Adrenal gland (tissue), 12 donors: Measurements from ENCODE around the gene AARSD1. TPM values are rescaled to one million over a fixed set of nuclear protein-coding genes. Genes with fewer than 3 reads are reported as not detected.
A peak's percentile ranks its signal among the peaks of the same experiment; 100 is the strongest.
"Not testable (repeated sequence)": the region's sequence is repeated elsewhere in the genome, so short reads cannot be mapped to it uniquely, and the experiment has no call there.

Experiments used
- DNase-seq, 7 donors: peaks; one replicate each; pipeline ENCODE4 v3.0.0-alpha.2; 2019 to 2020
- H3K27ac ChIP-seq, 5 donors: fragments of 200-600 bp; sonication (generic) in 4 of 5; 1 replicate in 3 of 5; 2 replicates in 2 of 5; pipeline versions ENCODE4 v1.5.1 to v1.8.0; 2016 to 2020; ENCODE audit warnings: mild to moderate bottlenecking in 1 of 5
- H3K27me3 ChIP-seq: fragments of 200-600 bp; 2 replicates; pipeline ENCODE4 v1.8.0; 2021
- H3K36me3 ChIP-seq, 2 donors: fragments of 200-600 bp; replicated peaks in 1 of 2; 1 replicate in 1 of 2; 2 replicates in 1 of 2; pipeline versions ENCODE4 v1.5.1 to v1.8.0; 2018 to 2022
- H3K4me1 ChIP-seq, 2 donors: fragments of 200-600 bp; replicated peaks in 1 of 2; 1 replicate in 1 of 2; 2 replicates in 1 of 2; pipeline versions ENCODE4 v1.5.1 to v1.8.0; 2018 to 2021
- H3K4me3 ChIP-seq, 4 donors: fragments of 200-600 bp; sonication (generic) in 3 of 4; one replicate each; pipeline ENCODE4 v1.5.1; 2016 to 2018
- H3K9me3 ChIP-seq, 3 donors: fragments of 200-600 bp; sonication (generic) in 1 of 3; replicated peaks in 1 of 3; 1 replicate in 2 of 3; 2 replicates in 1 of 3; pipeline versions ENCODE4 v1.5.1 to v1.8.0; 2016 to 2021
- POLR2A ChIP-seq, 2 donors: fragments of 450-650 bp; IDR thresholded peaks; one replicate each; pipeline ENCODE4 v1.6.1; 2017; ENCODE audit warnings: antibody characterized with exemption in 2 of 2, mild to moderate bottlenecking in 2 of 2, moderate library complexity in 1 of 2
- WGBS, 4 donors: extraction: QIAGEN DNeasy Blood & Tissue Kit in 2 of 4; methylation state at CpG; one replicate each; pipeline versions ENCODE4 v1.1.5 to v1.1.7; 2013 to 2017; 5-methylcytosine and 5-hydroxymethylcytosine counted together
- intact Hi-C, 2 donors: fragments of 100-400 bp; cut with DNase I; formaldehyde crosslinking; loops; one replicate each; pipeline versions ENCODE4 v1.14.1 to v1.15.0; 2022 to 2023
- polyA plus RNA-seq, 3 donors: library from polyadenylated mRNA; stranded (reverse); fragments of 200-250 nt in 2 of 3; fragments of 350-450 nt in 1 of 3; fragmentation: Illumina TruSeq in 1 of 3; extraction: RNeasy Lipid Tissue Mini Kit (QIAGEN cat#74804) in 1 of 3; gene quantifications; one replicate each; pipeline ENCODE4 v1.2.3, GENCODE V29; 2013 to 2014
- total RNA-seq, 9 donors: library from RNA; depleted of rRNA in 4 of 9; stranded (reverse); fragments of >200 nt in 4 of 9; fragments of 120-200 nt in 1 of 9; fragmentation: NEBNext Ultra II Directional in 1 of 9; extraction: Animal tissue kit (Norgen Biotek cat#: 25700) in 1 of 9; gene quantifications; one replicate each; pipeline versions ENCODE4 v1.1.0 to v1.2.4, GENCODE V29; 2013 to 2023
- TF ChIP-seq, protein P1 (sequence below), 6 experiments: fragments of 450-650 bp in 4 of 6; fragments of 200-600 bp in 2 of 6; sonication (generic) in 1 of 6; IDR thresholded peaks; 1 replicate in 5 of 6; 2 replicates in 1 of 6; pipeline versions ENCODE4 v1.5.1 to v1.8.0; 2016 to 2021; ENCODE audit warnings: antibody characterized with exemption in 6 of 6, mild to moderate bottlenecking in 2 of 6, moderate library complexity in 1 of 6
- donor health status: healthy with polysubstance abuse.
- donor health status: Bipolar disorder and iron deficiency.
- donor health status: DM: yes; HTN: yes; CAD: no.
- donor health status: DM: no; HTN: no; CAD: no.
- donor health status: DM: no; HTN: no; CAD: no.
- donor health status: DM: yes; HTN: yes; CAD: no.

Gene AARSD1
- total and polyA plus RNA-seq, 12 donors = 16.4 to 206 (median 35.4) TPM

DNA sequence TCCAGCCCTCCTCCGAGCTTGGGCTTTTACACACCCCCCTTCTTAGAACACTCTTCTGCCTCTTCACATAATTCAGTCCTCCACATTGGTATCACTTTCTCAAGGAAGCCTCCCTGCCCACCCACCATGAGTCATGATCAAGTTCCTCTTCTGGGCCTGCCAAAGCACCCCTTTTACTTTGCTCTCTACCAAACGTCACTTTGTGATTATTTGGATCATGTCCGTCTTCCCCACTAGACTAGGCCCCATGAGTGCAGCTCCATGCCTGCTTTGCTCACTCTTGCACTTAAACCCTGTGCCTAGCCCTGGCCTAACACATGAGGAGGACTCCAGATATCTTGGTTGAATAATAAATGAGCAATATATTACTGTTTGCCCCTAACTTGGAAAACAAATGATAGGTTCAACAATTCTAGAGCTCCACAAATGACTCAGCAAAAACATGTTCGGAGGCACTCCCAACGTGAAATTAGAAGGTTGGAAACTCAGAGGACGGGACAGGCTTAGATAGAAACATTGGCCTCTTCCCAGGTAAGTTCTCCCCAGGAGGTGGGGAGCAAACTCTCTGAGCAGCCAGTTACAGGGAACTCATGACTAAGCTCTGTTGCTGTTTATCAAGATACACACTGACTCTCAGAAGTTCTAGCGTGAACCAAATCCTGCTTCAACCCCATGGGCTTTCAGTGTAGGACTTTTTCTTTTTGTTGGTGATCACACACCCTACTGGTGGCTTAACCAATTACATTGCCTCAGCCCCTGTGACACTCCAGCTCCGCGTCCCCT, 35.3 kb downstream of the AARSD1 start:
- intact Hi-C loops = no loop called here
- WGBS, 4 donors = 43 to 51% (median 47%) methylated on average over 9 of the region's 9 CpGs
- TF ChIP-seq, protein P1, sequence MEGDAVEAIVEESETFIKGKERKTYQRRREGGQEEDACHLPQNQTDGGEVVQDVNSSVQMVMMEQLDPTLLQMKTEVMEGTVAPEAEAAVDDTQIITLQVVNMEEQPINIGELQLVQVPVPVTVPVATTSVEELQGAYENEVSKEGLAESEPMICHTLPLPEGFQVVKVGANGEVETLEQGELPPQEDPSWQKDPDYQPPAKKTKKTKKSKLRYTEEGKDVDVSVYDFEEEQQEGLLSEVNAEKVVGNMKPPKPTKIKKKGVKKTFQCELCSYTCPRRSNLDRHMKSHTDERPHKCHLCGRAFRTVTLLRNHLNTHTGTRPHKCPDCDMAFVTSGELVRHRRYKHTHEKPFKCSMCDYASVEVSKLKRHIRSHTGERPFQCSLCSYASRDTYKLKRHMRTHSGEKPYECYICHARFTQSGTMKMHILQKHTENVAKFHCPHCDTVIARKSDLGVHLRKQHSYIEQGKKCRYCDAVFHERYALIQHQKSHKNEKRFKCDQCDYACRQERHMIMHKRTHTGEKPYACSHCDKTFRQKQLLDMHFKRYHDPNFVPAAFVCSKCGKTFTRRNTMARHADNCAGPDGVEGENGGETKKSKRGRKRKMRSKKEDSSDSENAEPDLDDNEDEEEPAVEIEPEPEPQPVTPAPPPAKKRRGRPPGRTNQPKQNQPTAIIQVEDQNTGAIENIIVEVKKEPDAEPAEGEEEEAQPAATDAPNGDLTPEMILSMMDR (IDR thresholded peaks at IDR 0.05) = peak in 5 of 6 experiments; percentile 56 to 73 (median 63)
- no peak for TF ChIP-seq POLR2A (IDR thresholded peaks at IDR 0.05)
- H3K9me3 ChIP-seq = no peaks in the 10 kb centered on the region
- peak; percentile 23 to 65 (median 47) for DNase-seq
- no peaks in the 10 kb centered on the region for H3K27me3 ChIP-seq
- H3K36me3 ChIP-seq = no peaks in the 10 kb centered on the region
- H3K4me1 ChIP-seq = peaks cover 0 to 6% of the 10 kb centered on the region in 2 donors
- H3K4me3 ChIP-seq = peak overlapping the region in 1 of 4 donors; percentile 24
- peak overlapping the region in 3 of 5 donors; percentile 3 to 80 (median 65) for H3K27ac ChIP-seq

DNA sequence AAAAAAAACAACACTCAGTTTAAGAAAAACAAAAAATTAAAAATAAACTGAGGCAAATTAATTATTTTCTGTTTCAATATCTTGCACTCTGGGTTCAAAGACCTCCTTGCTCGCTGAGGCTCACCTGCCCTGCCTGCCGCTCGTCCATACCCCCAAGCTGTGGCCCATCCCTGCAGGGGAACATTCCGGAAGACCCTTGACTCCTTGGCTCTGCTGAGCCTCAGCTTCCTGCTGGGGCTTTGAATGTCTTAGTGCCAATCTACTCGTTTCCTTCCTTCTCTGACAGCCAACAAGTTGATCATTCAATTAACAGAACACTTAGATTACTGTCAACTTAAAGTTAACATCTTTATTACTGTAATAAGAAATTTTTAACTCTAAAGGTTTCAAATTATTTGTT, 39.4 kb downstream of the AARSD1 start:
- TF ChIP-seq POLR2A (IDR thresholded peaks at IDR 0.05) = no peak
- TF ChIP-seq, protein P1 (IDR thresholded peaks at IDR 0.05) = no peak
- intact Hi-C loops = no loop called here
- DNase-seq = no peak
- no peaks in the 10 kb centered on the region for H3K36me3 ChIP-seq
- H3K27ac ChIP-seq = no peak overlapping the region
- peaks cover 0 to 6% of the 10 kb centered on the region in 2 donors for H3K4me1 ChIP-seq
- WGBS, 4 donors = 54 to 63% (median 57%) methylated on average over 5 of the region's 5 CpGs
- H3K4me3 ChIP-seq = no peak overlapping the region
- H3K27me3 ChIP-seq = no peaks in the 10 kb centered on the region
- H3K9me3 ChIP-seq = no peaks in the 10 kb centered on the region

DNA sequence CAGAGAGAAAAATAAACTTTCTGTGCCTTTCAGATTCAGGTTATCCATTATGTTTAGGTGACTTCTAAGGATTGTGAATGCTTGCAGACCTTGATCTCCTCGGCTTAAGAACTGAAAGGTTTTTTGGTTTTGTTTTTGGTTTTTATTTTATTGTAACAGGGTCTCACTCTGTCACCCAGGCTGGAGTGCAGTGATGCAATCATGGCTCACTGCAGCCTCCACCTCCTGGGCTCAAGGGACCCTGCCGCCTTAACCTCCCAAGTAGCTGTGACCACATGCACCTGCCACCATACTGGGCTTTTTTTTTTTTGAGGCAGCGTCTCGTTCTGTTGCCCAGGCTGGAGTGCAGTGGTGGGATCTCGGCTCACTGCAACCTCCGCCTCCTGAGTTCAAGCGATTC, 40.8 kb downstream of the AARSD1 start:
- intact Hi-C loops, H3K27ac ChIP-seq, H3K4me3 ChIP-seq, H3K36me3 ChIP-seq, DNase-seq, H3K9me3 ChIP-seq, H3K4me1 ChIP-seq, H3K27me3 ChIP-seq: not testable (repeated sequence)
- 75 to 89% (median 85%) methylated on average over 7 of the region's 7 CpGs for WGBS, 4 donors

DNA sequence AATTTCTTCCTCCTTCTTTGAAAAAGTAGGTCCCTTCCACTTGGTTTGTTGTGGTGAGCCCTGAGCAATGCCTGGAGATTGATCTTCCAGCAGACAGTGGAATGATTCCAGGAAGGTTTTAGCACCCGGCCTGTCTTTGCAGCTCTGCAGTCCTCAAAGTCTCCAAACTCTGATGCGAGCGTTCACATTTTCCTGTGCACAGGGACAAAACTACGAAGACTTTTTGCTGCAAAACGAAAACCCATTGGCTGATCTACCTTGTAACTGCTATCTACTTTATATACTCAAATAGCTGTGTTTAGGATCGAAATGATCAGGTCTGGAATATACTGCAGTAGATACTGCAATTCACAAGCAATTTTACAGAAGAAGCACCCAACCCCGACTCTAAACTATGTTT, 42.0 kb downstream of the AARSD1 start:
- intact Hi-C loops = no loop called here
- no peaks in the 10 kb centered on the region for H3K36me3 ChIP-seq
- H3K27me3 ChIP-seq = no peaks in the 10 kb centered on the region
- TF ChIP-seq, protein P1 (IDR thresholded peaks at IDR 0.05) = no peak
- TF ChIP-seq POLR2A (IDR thresholded peaks at IDR 0.05) = no peak
- WGBS, 4 donors = 56 to 63% (median 60%) methylated on average over 7 of the region's 7 CpGs
- no peaks in the 10 kb centered on the region for H3K4me1 ChIP-seq
- DNase-seq = no peak
- no peak overlapping the region for H3K27ac ChIP-seq
- no peak overlapping the region for H3K4me3 ChIP-seq
- no peaks in the 10 kb centered on the region for H3K9me3 ChIP-seq

GRCh38 chr17:42920922-42921321, 43.3 kb downstream of the AARSD1 start:
- H3K27ac ChIP-seq = peak overlapping the region in 1 of 5 donors; percentile 15
- WGBS, 4 donors = 35 to 46% (median 36%) methylated on average over 3 of the region's 3 CpGs
- DNase-seq = peak in 3 of 7 donors; percentile 17 to 33 (median 27)

More at GRCh38 chr17:42920922-42921321, 43.3 kb downstream of the AARSD1 start:
- Histone ChIP-seq H3K4me1 (no peaks in the 10 kb centered on the region), H3K36me3 (no peaks in the 10 kb centered on the region), H3K9me3 (no peaks in the 10 kb centered on the region), H3K27me3 (no peaks in the 10 kb centered on the region), H3K4me3 (no peak overlapping the region)
- intact Hi-C loops = no loop called here
- TF ChIP-seq POLR2A (IDR thresholded peaks at IDR 0.05) = no peak
- TF ChIP-seq, protein P1 (IDR thresholded peaks at IDR 0.05) = no peak
